Mammary epithelial cell (primary cell): ENCODE data around the gene LTV1.

Source experiments
- EZH2 ChIP-seq: IDR thresholded peaks from 2 replicates; pipeline ENCODE4 v1.6.1; 2012; ENCODE audit warnings: low read length, inconsistent platforms, borderline replicate concordance
- TF ChIP-seq, protein P1 (sequence below), 2 donors: IDR thresholded peaks in 1 of 2; conservative IDR thresholded peaks in 1 of 2; 2 replicates each; pipeline ENCODE4 v1.5.1; 2011 to 2012; ENCODE audit warnings: inconsistent platforms in 2 of 2, low read length in 2 of 2, mild to moderate bottlenecking in 2 of 2, control low read depth in 1 of 2, low read depth in 1 of 2; ENCODE audit not compliant: insufficient read depth in 1 of 2; ENCODE audit errors: extremely low read depth in 1 of 2

DNA sequence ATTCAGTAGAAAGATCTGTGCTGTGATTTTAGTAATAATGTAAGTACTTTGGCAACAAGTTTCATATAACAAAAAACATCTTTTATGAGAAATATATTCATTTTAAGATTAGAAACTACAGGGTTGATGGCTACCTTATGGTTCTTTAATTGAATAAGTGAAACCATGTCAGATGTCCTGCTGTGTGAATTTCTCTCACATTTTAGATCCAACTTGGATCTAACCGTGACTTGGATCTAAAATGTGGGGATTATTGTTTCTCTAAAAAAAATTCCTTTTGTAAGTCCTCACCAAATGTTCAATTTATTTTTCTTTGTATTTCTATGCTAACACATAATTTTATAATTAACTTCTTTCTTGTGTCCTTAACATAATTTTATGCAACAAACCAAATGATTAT lies 51.5 kb downstream of the LTV1 start:
- no peak for TF ChIP-seq EZH2
- TF ChIP-seq, protein P1, sequence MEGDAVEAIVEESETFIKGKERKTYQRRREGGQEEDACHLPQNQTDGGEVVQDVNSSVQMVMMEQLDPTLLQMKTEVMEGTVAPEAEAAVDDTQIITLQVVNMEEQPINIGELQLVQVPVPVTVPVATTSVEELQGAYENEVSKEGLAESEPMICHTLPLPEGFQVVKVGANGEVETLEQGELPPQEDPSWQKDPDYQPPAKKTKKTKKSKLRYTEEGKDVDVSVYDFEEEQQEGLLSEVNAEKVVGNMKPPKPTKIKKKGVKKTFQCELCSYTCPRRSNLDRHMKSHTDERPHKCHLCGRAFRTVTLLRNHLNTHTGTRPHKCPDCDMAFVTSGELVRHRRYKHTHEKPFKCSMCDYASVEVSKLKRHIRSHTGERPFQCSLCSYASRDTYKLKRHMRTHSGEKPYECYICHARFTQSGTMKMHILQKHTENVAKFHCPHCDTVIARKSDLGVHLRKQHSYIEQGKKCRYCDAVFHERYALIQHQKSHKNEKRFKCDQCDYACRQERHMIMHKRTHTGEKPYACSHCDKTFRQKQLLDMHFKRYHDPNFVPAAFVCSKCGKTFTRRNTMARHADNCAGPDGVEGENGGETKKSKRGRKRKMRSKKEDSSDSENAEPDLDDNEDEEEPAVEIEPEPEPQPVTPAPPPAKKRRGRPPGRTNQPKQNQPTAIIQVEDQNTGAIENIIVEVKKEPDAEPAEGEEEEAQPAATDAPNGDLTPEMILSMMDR (conservative IDR thresholded peaks at IDR 0.05 in 1 of 2, IDR thresholded peaks at IDR 0.05 in 1 of 2; ENCODE audit: extremely low read depth in 1 of 2, insufficient read depth in 1 of 2, low read depth in 1 of 2, low read length in 2 of 2), result no peak
